ENCODE measurements around the gene KIAA0930. TPM values are rescaled to one million over a fixed set of nuclear protein-coding genes. Genes with fewer than 3 reads are reported as not detected.

Gene KIAA0930
- total RNA-seq, 1 donor from 2014 or later: 55.4 TPM

Other genes with a start within 250 kb of the KIAA0930 start
- gene PHF21B, start 230.9 kb downstream of the KIAA0930 start, total RNA-seq: not detected in 2 replicates
- 40.3 and 47.4 TPM in 2 replicates for gene NUP50, start 77.0 kb downstream of the KIAA0930 start, total RNA-seq
- gene UPK3A, start 44.1 kb upstream of the KIAA0930 start, total RNA-seq: not detected in 2 replicates
- gene FAM118A, start 69.0 kb upstream of the KIAA0930 start, total RNA-seq: 4.0 and 12.7 TPM in 2 replicates
- not detected in 2 replicates for gene SMC1B, start 172.7 kb upstream of the KIAA0930 start, total RNA-seq
- 0.30 TPM in 1 of 2 replicates, not detected in the other for gene RIBC2, start 172.8 kb upstream of the KIAA0930 start, total RNA-seq